NOMO-1 (cell line): ENCODE measurements around the gene CLCN5.
"Not testable (repeated sequence)": the region's sequence is repeated elsewhere in the genome, so short reads cannot be mapped to it uniquely, and the experiment has no call there.

ENCODE experiments used
- DNase-seq, 2 experiments: peaks; one replicate each; lab custom pipeline; 2025; ENCODE audit not compliant: unreplicated experiment in 2 of 2; lab: John Stamatoyannopoulos, UW

Gene CLCN5

GRCh38 chrX:49993661-49994060 lies 71.3 kb downstream of the CLCN5 start:
- DNase-seq, result no peak

DNA sequence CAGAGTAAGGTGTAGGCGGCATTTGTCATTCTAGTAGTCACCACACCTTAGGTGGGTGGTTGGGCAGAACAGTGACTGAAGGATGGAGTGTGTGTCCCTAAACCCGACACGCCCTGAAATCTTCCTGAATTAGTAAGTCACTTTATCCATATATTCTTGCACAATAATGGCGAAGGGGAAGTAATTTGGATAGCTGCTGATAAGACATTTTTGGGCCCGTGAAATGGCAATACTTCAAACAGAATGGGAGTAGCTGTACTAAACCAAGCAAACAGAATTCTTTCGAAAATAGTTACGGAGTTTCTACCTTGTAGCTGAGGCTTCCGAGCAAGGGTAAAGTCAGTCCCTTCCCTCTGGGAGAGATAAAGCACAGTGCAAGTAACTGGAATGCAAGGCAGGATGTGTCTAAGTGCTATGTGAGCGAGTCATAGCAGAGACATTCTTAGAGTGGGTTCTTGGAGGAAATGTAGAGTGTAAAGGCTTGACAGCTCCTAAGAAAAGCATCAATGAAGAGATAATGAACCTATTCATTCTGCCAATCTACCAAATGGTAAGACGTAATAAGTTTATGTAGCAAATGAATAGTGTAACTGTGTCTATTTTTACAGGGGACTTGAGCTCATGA lies 72.8 kb downstream of the CLCN5 start:
- no peak for DNase-seq

GRCh38 chrX:49995795-49996455 lies 73.5 kb downstream of the CLCN5 start:
- DNase-seq, result no peak

- no peak for DNase-seq
These were observed 74.1 kb downstream of the CLCN5 start for GRCh38 chrX:49996474-49996873.

DNA sequence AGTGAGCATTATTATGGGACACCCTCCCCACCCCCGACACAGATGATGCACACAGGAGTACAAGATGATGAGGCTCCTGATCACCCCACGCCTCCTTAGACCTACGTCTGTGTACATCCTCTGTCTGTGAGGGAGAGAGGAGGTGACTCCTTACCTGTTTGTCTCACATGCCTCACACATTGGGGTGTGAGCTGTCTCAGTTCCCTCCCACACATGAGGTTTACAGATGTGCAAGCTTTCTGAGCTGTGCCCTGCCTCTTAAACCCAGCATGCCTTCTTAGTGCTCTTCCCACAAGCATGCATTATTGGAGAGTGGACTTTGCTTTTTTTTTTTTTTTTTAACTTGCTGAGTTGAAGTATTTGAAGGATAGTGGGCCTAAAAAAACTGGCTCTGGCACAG lies 76.7 kb downstream of the CLCN5 start:
- DNase-seq, result no peak

DNA sequence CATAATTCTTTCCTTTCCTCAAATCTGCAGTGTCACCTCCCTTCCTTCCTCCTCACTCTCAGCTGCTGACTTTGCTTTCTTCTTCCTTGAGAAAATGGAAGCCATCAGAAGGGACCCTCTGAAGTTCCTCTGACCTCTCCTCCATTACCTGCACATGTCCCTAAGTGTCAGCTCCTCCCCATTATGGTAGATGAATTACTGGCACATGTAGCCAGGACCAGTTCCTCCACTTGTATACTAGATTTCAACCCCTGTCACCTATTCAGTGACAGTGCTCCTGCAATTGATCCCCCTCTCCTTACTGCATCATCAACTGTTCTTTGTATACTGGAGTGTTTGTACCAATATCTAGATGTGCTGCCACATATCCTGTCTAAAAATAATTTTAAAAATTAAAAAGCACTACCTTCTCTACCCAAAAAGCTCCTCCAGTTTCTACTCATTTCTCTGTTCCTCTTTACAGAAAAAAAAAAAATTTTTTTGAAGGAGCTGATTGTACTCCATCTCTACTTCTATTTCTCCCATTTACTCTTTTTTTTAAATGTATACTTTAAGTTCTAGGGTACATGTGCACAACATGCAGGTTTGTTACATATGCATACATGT lies 78.6 kb downstream of the CLCN5 start:
- no peak for DNase-seq

DNA sequence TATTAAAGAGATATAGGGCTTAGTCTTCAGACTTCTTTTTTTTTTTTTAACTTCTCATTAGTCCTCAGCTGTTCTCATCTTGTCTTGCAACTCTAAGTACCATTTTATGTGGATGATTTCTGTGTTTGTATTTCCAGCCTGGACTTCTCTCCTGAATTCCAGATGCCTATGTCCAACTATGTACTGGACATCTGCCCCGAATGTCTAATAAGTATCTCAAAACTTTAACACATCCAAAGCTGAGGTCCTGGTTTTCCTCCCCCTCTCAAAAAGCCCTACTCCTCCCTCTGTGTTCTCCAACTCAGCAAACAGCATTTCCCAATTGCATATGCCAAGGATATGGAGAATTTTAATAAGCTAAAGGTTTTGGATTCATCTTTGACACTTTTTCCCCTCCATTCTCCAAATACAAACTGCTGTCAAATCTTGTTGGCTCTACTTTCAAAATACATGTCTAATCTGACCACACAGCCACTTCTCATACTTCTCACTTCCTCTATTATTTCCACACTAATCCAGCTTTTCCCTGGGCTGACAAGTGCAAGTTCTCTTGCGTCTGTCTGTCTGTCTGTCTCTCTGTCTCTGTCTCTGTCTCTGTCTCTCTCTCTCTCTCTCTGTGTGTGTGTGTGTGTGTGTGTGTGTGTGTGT lies 79.8 kb downstream of the CLCN5 start:
- peak; percentile 31 to 69 for DNase-seq

GRCh38 chrX:50003467-50003866 lies 81.1 kb downstream of the CLCN5 start:
- DNase-seq, result no peak

GRCh38 chrX:50003927-50004326 lies 81.5 kb downstream of the CLCN5 start:
- no peak for DNase-seq

DNA sequence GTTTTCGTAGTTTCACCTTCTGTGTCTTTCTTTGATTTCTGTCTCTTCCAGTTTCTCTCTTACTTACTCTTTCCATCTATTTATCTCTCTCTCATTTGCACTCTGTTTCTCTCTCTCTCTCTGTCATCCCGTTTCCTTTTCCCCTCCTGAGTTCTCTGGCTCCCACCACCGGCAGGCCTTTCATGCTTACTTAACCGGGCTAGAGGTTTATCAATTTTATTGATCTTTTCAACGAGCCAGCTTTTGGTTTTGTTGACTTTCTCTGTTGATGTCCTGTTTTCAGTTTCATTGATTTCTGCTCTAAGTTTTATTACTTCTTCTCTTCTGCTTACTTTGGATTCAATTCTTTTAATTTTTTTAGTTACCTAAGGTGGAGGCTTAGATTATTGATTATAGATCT lies 103.2 kb downstream of the CLCN5 start:
- DNase-seq, result not testable (repeated sequence)

- no peak for DNase-seq
These were observed 112.7 kb downstream of the CLCN5 start for GRCh38 chrX:50035126-50035525.

GRCh38 chrX:50036426-50036825 lies 114.0 kb downstream of the CLCN5 start:
- no peak for DNase-seq

DNA sequence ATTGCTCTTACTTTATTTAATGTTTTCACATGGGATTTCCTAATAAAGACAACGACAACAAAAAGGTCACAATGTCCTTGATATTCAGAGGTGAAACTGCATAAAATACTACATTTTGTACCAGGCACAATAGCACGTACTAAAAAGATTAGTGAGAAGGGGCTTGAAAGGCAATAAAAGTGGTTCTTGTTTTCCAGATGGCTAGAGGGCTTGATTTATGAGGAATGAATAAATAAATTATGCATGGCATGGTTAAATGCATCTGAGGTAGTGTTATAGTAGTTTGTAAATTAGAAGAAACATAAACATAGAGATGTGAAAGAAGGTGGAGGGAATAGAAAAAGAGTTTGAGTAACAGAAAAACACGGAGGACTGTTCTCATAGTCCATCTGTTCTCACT lies 123.4 kb downstream of the CLCN5 start:
- no peak for DNase-seq

DNA sequence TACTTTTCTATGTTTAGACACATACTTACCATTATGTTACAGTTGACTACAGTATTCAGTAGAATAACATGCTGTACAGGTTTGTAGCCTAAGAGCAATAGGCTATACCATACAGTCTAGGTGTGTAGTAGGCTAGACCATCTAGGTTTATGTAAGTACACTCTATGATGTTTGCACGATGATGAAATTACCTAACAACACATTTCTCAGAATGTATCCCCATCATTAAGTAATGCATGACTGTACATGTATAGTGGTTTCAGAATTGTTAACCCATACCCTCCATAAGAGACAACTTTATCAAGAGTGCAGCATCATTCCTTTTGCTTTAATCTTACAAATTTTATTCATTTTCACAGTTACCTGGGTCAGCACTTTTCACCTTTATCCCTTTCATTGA lies 126.8 kb downstream of the CLCN5 start:
- no peak for DNase-seq

DNA sequence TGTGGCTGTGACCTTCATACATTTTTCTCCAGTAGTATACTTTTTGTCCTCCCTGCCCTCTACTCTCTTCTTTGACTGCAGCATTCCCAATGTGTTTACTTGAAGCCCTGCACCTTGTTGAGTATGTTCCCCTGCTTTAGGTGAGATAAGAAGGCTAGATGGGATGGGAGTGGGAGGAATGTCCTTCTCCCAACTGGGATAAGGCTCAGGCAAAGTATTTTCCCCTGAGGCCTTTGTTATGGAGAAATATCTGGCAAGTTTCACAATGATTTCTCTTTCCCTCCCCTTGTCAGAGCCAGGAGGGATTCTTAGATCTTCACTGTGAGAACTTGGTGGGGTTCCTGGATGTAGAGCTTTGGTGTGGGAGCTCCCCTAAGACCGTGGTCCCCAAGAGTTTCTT lies 131.8 kb downstream of the CLCN5 start:
- DNase-seq, result no peak

DNA sequence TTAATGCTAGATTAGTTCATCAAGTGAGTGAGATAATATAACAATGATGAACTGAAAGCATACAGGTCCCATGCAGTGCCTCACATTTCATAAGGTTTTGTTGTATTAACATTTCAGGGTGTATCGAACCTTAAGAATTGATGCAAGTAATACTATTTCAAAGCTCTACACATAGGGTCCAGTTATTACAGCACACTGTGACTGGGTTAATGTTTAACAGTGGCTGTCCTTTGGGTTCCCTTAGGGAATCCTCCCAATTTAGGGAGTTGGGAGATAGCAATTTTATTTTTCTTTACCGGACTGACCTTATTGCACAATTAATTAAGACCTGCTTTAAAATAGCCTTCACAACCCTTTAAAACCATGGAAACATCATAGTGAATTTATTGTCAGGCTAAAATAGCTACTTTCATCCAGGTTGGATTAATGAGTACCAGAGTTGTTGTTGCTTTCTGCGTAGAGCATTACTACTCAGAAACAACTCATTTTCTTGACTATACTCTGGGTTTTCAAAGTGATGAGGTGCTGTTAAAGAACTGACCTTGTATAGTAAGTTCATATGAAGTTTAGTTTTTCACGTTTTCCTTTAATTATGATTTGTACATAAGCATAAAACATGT lies 144.0 kb downstream of the CLCN5 start:
- DNase-seq, result no peak

- DNase-seq, result no peak
These were observed 145.3 kb downstream of the CLCN5 start for GRCh38 chrX:50067435-50068284.

GRCh38 chrX:50068285-50068563 lies 145.8 kb downstream of the CLCN5 start:
- DNase-seq, result no peak

DNA sequence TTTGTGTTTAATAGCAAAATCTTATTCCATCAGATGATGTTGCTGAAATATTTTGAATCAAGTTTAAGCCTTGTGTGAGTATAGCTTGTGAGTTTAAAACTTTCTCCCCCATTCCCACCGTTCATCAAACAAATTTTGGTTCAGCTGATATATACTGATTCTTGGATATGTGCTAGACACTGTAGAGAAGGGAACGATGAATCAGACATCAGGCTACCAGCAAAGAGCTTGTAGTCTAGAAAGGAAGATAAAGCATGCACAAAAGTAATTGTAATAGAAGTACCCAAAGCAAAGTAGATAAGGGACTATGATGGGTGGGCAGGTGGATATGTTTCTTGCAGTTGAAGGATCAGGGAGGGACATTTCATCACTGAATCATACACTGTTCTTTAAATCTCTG lies 146.5 kb downstream of the CLCN5 start:
- no peak for DNase-seq

GRCh38 chrX:50071494-50071893 lies 149.1 kb downstream of the CLCN5 start:
- DNase-seq, result no peak

DNA sequence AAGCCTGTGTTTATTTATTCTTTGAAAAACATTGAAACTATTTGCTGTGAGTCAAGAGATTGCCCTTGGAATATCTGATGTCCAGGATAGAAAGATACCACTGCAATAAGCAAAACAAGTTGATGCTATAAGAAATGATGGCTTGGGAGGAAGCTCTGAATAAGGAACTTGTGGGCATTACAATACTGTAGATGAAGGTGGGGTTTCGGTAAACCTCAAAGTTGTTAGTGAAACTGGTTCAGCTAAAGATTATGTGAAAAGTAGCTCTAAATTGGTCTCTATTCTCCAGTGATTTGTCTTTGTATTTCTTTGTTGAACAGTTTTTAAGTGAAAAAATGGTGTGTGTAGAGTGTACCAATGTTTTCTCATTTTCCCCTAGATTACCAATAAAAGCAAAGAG lies 149.7 kb downstream of the CLCN5 start:
- peak; percentile 2 to 50 for DNase-seq
